ENCODE measurements around the gene MAML2.

MAML2 gene

DNA sequence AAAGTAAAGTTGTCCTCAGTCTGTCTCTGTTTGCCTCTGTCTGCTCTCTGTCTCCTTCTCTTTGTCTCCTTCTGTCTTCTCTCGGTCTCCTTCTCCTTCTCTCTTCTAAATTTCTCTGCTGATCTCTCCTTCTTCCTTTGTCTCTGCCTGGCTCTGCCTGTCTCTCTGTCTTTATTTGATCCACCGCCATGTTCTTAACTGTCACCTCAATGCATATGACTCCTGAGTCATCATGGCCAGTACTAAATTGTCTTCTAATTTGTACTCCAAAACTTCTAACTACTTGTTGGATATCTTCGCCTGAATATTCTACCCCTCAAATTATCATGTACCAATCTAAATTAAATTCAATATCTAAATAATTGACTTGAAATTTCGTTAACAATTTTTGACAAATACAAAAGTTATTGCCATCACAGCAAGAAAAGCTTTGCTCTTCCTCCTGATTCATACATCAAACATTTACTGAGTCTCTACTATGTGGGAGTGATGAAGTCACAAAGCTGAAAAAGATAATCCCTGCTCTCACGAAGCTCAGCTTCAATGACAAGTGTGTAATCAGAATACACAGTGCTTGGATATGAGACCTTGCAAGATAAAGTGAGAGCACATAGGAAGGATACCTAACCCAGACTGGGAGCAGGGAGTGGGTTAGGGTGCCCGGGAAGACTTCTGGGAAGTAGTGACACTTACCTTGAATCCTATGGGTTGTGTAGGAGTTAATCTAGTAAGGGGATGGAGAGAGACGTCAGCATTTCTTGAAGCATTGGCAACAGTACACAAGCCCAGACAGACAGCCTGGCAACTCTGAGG is 193.0 kb downstream of the MAML2 start:
- DNase-seq = no peak

- DNase-seq = no peak
These were observed 195.0 kb downstream of the MAML2 start for GRCh38 chr11:96147906-96148486.

DNA sequence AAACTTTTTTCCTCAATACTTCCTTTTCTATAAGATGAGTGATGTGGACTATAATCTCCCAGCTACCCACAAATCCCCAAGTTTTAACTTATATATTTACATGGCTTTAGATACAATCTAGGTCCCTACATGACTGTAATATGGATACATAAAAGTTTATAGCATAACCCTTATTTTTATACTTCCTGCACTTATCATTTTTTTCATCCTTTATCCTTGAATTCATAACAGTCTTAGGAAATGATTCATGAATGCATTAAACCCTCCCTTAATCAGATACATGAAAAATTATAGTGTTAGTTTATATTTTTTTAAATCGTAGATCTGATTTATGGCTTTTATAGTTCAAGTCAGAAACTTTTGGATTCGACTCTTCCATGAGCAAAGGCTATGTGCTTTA is 195.8 kb downstream of the MAML2 start:
- DNase-seq = no peak

DNA sequence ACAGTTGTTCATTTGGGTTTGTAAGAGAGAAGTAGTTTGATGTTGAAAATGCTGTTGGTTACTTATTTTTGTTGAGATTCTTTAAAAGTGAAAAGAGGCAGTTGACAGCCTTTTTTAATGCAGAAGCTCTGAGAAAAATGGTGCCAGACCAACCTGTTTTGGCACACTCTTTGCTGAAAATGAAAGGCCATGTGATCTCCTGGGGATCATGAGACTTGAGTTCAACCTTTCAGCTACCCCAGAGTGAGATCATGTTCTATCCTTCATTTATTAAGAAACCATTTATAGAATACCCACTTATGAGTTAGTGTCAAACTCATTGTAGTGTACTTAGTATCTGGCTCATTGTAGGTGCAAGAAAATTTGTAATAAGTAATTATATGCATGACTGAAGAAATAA is 196.2 kb downstream of the MAML2 start:
- DNase-seq = no peak

DNA sequence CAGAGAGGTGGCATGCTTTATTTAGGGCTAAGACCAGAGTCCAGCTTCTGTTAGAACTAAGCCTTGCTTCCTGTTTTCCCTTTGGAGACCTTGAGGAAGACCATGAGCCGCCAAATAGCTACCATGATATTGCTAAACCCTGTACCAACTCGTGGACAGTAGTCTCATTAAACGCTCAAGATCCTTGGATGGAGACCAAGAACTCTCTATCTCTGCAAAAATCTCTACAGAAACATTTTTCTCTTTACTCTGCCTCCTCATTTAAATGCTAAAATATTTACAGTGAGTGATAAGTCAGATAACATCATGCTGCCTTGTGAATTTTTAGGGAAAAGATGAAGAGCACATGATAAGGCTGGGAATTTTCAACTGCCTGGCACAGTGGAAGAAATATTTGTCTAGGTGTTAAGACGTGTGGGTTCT is 197.8 kb downstream of the MAML2 start:
- no peak for DNase-seq

- DNase-seq = no peak
These were observed 198.4 kb downstream of the MAML2 start for GRCh38 chr11:96144553-96144952.

GRCh38 chr11:96143041-96143521 is 199.9 kb downstream of the MAML2 start:
- no peak for DNase-seq

GRCh38 chr11:96141626-96142025 is 201.4 kb downstream of the MAML2 start:
- no peak for DNase-seq

DNA sequence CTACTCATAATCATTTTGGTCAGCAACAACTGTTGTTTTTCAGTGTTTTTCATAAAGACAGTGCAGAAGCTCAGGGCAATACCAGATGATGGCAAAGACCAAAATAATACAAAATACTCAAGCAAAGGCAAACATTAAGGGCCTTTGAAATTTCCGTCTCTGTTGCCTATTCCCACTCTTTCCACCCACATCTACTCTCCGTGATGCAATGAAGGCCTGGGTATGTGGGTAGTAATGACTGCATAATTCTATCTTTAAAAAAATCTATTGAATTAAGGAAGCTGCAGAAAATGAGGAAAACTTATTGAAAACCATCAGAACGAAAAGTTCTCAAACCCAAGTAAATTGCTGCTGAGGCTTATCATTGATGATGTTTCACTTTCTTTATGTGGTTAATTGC is 203.3 kb downstream of the MAML2 start:
- no peak for DNase-seq

DNA sequence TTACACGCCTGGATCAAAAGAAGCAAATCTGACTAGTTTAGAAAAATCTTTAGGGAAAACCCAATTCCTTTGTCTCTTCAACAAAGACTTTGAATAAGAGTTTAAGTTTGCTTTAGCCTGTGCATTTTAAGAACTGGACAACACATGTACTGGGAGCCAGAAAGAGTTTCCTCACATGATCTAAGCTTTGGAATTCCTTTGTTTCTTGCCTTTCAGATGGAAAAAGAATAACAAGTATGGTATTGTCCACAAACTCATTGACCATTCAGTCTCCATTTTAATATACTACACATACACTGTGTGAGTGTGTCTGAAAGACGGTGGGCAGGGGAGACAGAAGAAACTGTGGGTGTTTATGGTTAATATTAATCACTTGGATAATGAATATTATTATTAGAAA is 205.6 kb downstream of the MAML2 start:
- no peak for DNase-seq

- DNase-seq = no peak
These were observed 206.2 kb downstream of the MAML2 start for GRCh38 chr11:96136613-96137298.

DNA sequence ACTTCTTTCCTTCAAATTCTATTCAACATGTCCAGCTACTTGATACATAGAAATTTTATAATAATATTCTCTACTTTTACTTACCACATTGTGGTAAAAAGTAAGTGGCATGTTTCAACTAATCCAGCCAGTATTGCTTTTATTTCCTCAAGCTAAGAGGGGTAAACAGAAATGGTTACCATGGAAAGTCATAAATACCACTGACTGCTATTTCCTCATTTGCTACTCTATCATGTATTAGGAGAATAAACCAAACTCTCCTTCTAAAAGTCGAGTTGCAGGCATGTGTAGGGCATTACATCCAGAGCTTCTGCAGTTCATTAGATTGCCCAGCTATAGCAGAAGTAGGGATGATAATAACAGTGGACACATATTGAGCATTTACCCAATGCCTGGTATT is 208.4 kb downstream of the MAML2 start:
- DNase-seq = no peak

- no peak for DNase-seq
These were observed 210.6 kb downstream of the MAML2 start for GRCh38 chr11:96132437-96132836.

GRCh38 chr11:96130061-96130620 is 212.9 kb downstream of the MAML2 start:
- DNase-seq = no peak

DNA sequence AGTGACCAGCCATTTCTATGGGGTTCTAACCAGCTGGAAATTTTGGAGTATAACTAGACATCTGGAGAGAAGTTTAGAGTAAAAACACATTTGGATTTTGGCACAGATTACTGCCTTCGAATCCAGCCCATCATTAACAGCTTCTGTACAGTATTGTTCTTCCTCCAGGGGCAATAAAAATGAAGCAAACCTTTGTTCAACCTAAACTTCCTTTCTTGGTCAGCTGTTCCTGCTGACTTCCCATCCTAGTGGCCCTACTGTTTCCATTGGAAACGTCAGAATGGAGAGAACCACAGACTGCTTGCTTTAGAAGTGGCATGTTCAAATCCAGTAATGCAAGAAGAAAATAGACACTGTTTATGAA is 215.4 kb downstream of the MAML2 start:
- no peak for DNase-seq

- no peak for DNase-seq
These were observed 215.9 kb downstream of the MAML2 start for GRCh38 chr11:96126917-96127595.

DNA sequence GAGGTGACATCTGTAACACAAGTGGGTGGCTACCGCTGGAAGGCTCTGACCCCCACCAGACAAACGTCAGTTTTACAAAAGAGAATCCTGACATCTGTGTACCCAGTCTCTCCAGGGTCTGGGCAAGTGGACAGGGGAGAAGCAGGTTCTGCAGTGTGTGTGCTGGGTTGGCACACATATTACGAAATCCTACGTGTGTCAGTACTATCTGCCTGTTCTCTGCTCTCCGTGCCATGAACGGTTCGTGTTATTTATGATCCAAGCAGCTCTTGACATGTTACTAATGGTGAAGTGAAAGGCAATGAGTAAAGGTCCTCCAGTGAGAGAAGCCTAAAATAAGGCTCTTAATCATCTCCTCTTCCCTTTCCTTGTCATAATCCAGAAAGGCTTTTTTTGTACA is 217.6 kb downstream of the MAML2 start:
- no peak for DNase-seq

DNA sequence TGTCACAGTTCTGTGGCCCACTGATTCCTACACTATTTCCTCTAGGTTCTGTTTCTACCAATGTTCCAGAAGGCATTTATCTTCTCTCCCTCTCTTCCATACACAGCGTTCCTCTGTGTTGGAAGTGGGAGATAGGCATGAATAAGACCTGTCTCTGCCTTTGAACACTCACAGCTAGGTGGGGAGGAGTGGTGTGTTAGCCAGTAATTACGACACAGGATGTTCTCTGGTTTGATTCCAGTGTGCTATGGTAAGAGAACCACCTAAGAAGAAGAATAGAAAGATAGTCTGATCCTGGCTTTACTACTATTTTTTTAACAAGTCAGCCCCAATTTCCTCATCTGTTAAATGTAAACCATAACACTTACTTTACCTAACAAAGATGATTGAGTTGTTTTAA is 218.8 kb downstream of the MAML2 start:
- DNase-seq = no peak

GRCh38 chr11:96123301-96123700 is 219.7 kb downstream of the MAML2 start:
- DNase-seq = no peak

GRCh38 chr11:96122601-96123074 is 220.4 kb downstream of the MAML2 start:
- no peak for DNase-seq

DNA sequence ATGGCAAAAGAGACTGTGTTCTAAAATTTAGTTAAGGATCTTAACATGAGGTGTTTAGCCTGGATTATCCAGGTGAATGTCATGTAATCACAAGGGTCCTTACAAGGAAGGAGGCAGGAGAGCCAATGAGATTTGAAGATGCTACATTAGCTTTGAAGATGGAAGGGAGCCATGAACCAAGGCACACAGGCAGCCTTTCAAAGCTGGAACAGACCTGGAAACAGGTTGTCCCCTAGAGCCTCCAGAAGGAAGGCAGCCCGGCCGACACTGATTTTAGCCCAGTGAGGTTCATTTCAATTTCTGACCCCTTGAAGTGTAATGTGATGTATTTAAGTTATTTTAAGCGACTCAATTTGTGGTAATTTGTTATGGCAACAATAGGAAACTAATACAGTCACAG is 223.8 kb downstream of the MAML2 start:
- DNase-seq = no peak

DNA sequence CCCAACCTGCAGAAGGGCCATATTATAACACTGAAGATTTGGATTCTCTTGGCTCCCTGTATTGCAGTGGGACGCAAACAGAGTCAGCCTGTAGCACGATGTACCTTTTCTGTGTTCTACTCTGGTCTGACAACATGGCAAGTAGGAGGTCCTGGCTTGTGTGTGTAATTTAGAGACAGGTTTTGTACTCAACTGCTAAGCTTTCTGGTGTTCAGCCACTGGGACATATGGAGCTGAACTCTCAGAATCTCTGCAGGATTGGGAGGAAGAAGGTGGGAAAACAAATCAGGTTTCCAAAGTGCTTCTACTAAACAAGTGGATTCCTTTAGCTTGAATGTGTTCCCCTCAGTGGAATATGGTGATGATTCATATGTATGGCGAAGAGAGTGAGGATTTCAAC is 226.6 kb downstream of the MAML2 start:
- DNase-seq = no peak
